ENCODE measurements around the gene XPNPEP1.

DNA sequence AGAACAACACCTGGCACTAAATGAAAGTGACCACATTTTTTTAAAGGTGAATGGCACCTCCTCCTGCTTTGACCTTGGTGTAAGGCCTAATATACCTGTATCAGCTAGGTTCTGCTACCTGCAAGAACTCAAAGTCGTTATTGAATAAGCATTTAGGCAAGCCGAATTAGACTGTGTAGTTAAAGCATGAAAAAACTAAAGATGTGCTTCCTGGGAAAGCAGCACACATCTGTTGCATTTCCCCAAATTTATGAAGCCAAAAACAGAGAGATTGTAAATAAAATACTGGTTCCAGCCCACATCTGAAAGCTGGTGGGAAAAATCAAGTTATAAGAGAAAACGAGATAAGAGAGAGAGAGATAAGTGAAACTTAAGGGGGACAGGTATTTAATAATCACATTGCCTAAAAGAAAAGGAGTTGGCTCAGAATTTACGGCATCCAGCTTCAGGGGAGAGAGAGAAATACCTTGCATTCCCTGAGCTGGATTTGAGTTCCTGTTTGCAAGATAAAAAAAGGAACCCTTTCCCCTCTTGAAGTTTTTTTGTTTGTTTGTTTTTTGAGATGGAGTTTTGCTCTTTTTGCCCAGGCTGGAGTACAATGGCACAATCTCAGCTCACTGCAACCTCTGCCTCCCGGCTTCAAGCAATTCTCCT is 1.8 kb upstream of the XPNPEP1 start:
- TF ChIP-seq, protein P1, sequence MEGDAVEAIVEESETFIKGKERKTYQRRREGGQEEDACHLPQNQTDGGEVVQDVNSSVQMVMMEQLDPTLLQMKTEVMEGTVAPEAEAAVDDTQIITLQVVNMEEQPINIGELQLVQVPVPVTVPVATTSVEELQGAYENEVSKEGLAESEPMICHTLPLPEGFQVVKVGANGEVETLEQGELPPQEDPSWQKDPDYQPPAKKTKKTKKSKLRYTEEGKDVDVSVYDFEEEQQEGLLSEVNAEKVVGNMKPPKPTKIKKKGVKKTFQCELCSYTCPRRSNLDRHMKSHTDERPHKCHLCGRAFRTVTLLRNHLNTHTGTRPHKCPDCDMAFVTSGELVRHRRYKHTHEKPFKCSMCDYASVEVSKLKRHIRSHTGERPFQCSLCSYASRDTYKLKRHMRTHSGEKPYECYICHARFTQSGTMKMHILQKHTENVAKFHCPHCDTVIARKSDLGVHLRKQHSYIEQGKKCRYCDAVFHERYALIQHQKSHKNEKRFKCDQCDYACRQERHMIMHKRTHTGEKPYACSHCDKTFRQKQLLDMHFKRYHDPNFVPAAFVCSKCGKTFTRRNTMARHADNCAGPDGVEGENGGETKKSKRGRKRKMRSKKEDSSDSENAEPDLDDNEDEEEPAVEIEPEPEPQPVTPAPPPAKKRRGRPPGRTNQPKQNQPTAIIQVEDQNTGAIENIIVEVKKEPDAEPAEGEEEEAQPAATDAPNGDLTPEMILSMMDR (conservative IDR thresholded peaks at IDR 0.05 in 1 of 2, IDR thresholded peaks at IDR 0.05 in 1 of 2; ENCODE audit: extremely low read depth in 1 of 2, insufficient read depth in 1 of 2, low read depth in 1 of 2, low read length in 2 of 2) = no peak
- TF ChIP-seq EZH2 (IDR thresholded peaks at IDR 0.05; ENCODE audit: borderline replicate concordance, low read length) = no peak

All from mammary epithelial cell (primary cell).